Measurements from ENCODE around the gene OR2T1. TPM values are rescaled to one million over a fixed set of nuclear protein-coding genes. Genes with fewer than 3 reads are reported as not detected.

The OR2T1 gene, protein sequence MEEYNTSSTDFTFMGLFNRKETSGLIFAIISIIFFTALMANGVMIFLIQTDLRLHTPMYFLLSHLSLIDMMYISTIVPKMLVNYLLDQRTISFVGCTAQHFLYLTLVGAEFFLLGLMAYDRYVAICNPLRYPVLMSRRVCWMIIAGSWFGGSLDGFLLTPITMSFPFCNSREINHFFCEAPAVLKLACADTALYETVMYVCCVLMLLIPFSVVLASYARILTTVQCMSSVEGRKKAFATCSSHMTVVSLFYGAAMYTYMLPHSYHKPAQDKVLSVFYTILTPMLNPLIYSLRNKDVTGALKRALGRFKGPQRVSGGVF
- total RNA-seq (not detected), polyA plus RNA-seq (not detected), total RNA-seq (not detected)

DNA sequence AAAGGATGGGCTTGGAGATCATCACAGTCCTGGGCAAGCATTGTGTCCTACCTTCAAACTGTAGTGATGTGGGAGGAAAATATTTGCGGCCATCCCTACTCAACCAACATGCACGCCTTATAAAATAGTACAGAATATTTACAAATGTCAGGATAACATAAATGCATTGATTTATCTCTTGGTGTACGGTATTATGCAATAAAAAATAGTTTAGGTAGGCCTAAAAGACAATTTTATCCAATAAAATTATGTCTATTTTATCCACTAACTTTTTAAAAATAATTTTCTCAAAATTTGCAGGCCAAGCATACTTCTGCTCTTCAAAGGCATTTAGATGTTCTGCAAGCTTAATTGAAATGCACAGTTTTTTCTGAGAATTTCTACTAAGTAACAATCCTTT is at the start of gene OR2T1:
TSS of gene OR2T1 (plus strand) at position 301 of the 400 bp plus-strand sequence. CDS start 3,100 bp downstream, outside the sequence.
- Histone ChIP-seq H3K27me3 (ENCODE audit: control insufficient read depth in 2 of 2, insufficient read depth in 2 of 2, low read length in 2 of 2) (no peaks in the 10 kb centered on the region), H3K4me1 (ENCODE audit: control insufficient read depth in 2 of 2, insufficient read depth in 2 of 2, low read length in 2 of 2) (no peaks in the 10 kb centered on the region), H3K27ac (ENCODE audit: low read depth, low read length) (no peak within 1 kb of the TSS), H3K9me3 (ENCODE audit: control insufficient read depth in 2 of 3, low read length in 3 of 3) (no peaks in the 10 kb centered on the region), H3K4me3 (ENCODE audit: low read length) (no peak within 1 kb of the TSS), H3K36me3 (ENCODE audit: control insufficient read depth in 2 of 3, insufficient read depth in 3 of 3, low read length in 3 of 3) (no peaks in the 10 kb centered on the region)
- ChIA-PET CTCF (interaction anchor here (0.7 to 1.0 kb wide), 2 partner anchors 67 to 210 kb away, joined by 3 read pairs; no protein-coding TSS in a partner anchor), POLR2A (no interaction called here)
- ATAC-seq: no peak
- DNase-seq: no peak
- Mint-ChIP-seq H3K4me3 (no peak within 1 kb of the TSS), H3K4me1 (peaks cover 0 to 16% (median 4%) of the 10 kb centered on the region in 7 donors), H3K27me3 (no peaks in the 10 kb centered on the region), H3K27ac (peak within 1 kb of the TSS in 1 of 9 donors; percentile 5), H3K9me3 (peaks cover 0 to 7% (median 0%) of the 10 kb centered on the region in 11 donors), H3K36me3 (peaks cover 0 to 2% (median 0%) of the 10 kb centered on the region in 5 donors)
- intact Hi-C loops (cut with micrococcal nuclease): loop anchor here in 1 of 2 donors (10.0 kb wide), 2 partner anchors 182 to 468 kb away; no protein-coding TSS in a partner anchor

DNA sequence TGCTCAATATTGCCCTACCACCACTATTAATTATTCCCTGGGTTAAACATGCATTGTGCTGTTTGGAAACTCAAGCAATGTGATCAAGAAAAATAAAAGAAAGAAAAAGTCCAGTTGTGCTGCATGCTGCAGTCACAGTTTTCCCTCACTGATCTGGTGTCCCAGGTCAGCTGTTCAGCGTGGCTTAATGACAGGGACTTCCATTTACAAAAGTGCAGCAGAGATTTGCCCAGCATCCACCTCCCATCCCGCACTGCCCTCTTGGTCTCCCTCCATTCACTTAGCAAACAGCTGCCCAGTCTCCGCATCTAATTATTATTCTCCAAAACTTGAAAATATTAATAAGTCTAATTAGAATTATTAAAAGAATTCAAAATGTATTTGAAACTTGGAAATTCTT is 43.4 kb upstream of the OR2T1 start:
- no peak for ATAC-seq
- Mint-ChIP-seq H3K9me3 (peaks cover 0 to 4% (median 0%) of the 10 kb centered on the region in 11 donors), H3K27ac (no peak overlapping the region), H3K4me3 (no peak overlapping the region), H3K4me1 (no peaks in the 10 kb centered on the region), H3K36me3 (peaks cover 0 to 3% (median 0%) of the 10 kb centered on the region in 5 donors), H3K27me3 (peaks cover 0 to 26% (median 10%) of the 10 kb centered on the region in 5 donors)
- Histone ChIP-seq H3K36me3 (ENCODE audit: control insufficient read depth in 2 of 3, insufficient read depth in 3 of 3, low read length in 3 of 3) (no peaks in the 10 kb centered on the region), H3K27ac (ENCODE audit: low read depth, low read length) (no peak overlapping the region), H3K4me1 (ENCODE audit: control insufficient read depth in 2 of 2, insufficient read depth in 2 of 2, low read length in 2 of 2) (no peaks in the 10 kb centered on the region), H3K9me3 (ENCODE audit: control insufficient read depth in 2 of 3, low read length in 3 of 3) (no peaks in the 10 kb centered on the region), H3K27me3 (ENCODE audit: control insufficient read depth in 2 of 2, insufficient read depth in 2 of 2, low read length in 2 of 2) (no peaks in the 10 kb centered on the region), H3K4me3 (ENCODE audit: low read length) (no peak overlapping the region)
- DNase-seq: no peak
- intact Hi-C loops (cut with micrococcal nuclease): no loop called here
- POLR2A ChIA-PET: no interaction called here
- CTCF ChIA-PET: no interaction called here

DNA sequence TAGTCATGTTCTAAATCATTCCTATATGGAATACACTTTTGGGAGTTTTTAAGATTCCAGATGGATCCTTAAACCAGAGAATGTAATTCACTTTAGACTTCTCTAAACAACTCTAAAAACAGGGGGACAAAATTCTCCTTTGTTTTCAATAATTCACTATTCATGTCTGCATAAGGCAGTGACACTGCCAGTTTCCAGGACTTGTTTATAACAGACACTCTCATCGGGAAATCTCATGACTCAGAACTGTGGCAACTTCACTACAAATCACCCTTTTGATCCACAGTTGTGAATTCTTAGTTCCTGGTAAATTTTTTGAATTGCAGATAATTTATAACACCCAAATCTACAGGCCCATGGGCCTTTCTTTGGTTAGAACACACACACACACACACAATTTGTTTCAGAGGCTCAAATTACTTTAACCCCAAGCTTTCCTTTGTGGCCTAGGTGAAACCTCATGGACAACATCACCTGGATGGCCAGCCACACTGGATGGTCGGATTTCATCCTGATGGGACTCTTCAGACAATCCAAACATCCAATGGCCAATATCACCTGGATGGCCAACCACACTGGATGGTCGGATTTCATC is 41.6 kb upstream of the OR2T1 start, which contains the start of gene OR2T4:
TSS of gene OR2T4 (plus strand) at position 545 of the 595 bp plus-strand sequence. CDS start at position 545, 0 bp downstream.
- Mint-ChIP-seq H3K36me3 (peaks cover 0 to 3% (median 0%) of the 10 kb centered on the region in 5 donors), H3K27ac (no peak within 1 kb of the TSS), H3K9me3 (peaks cover 0 to 7% (median 0%) of the 10 kb centered on the region in 11 donors), H3K27me3 (peaks cover 0 to 32% (median 14%) of the 10 kb centered on the region in 5 donors), H3K4me1 (no peaks in the 10 kb centered on the region), H3K4me3 (no peak within 1 kb of the TSS)
- CTCF ChIA-PET: no interaction called here
- no peaks in the 10 kb centered on the region for H3K9me3 ChIP-seq (ENCODE audit: control insufficient read depth in 2 of 3, low read length in 3 of 3)
- POLR2A ChIA-PET: no interaction called here
- no peaks in the 10 kb centered on the region for H3K36me3 ChIP-seq (ENCODE audit: control insufficient read depth in 2 of 3, insufficient read depth in 3 of 3, low read length in 3 of 3)
- no peaks in the 10 kb centered on the region for H3K4me1 ChIP-seq (ENCODE audit: control insufficient read depth in 2 of 2, insufficient read depth in 2 of 2, low read length in 2 of 2)
- no peaks in the 10 kb centered on the region for H3K27me3 ChIP-seq (ENCODE audit: control insufficient read depth in 2 of 2, insufficient read depth in 2 of 2, low read length in 2 of 2)
- intact Hi-C loops (cut with micrococcal nuclease): no loop called here
- H3K27ac ChIP-seq (ENCODE audit: low read depth, low read length): no peak within 1 kb of the TSS
- ATAC-seq: no peak
- no peak within 1 kb of the TSS for H3K4me3 ChIP-seq (ENCODE audit: low read length)
- no peak for DNase-seq

DNA sequence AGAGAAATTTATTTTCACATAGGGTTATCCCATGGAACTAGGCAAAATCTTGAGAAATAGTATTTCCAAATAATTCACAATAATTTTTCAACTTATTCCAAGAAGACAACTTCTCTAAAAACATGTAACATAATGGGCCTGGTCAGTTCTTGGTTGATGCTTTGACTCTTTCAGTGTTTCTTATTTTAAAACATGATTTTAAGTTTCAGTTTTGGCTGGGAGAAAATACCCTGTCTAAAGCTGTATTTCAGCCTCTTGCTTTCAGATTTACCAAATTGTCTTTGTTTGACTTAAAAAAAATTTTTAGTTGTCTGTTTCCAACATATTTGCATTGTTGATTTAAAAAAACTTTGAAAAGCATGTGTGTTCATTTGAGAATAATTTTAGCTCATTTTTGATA is 36.2 kb upstream of the OR2T1 start:
- DNase-seq (no peak), ATAC-seq (no peak)
- Histone ChIP-seq H3K27ac (ENCODE audit: low read depth, low read length) (no peak overlapping the region), H3K4me1 (ENCODE audit: control insufficient read depth in 2 of 2, insufficient read depth in 2 of 2, low read length in 2 of 2) (no peaks in the 10 kb centered on the region), H3K27me3 (ENCODE audit: control insufficient read depth in 2 of 2, insufficient read depth in 2 of 2, low read length in 2 of 2) (no peaks in the 10 kb centered on the region), H3K4me3 (ENCODE audit: low read length) (no peak overlapping the region), H3K36me3 (ENCODE audit: control insufficient read depth in 2 of 3, insufficient read depth in 3 of 3, low read length in 3 of 3) (no peaks in the 10 kb centered on the region), H3K9me3 (ENCODE audit: control insufficient read depth in 2 of 3, low read length in 3 of 3) (no peaks in the 10 kb centered on the region)
- CTCF ChIA-PET: no interaction called here
- Mint-ChIP-seq H3K4me1 (no peaks in the 10 kb centered on the region), H3K36me3 (peaks cover 0 to 3% (median 0%) of the 10 kb centered on the region in 5 donors), H3K4me3 (no peak overlapping the region), H3K27me3 (peaks cover 0 to 32% (median 14%) of the 10 kb centered on the region in 5 donors), H3K27ac (no peak overlapping the region), H3K9me3 (peaks cover 0 to 7% (median 0%) of the 10 kb centered on the region in 11 donors)
- intact Hi-C loops (cut with micrococcal nuclease): no loop called here
- POLR2A ChIA-PET: no interaction called here

DNA sequence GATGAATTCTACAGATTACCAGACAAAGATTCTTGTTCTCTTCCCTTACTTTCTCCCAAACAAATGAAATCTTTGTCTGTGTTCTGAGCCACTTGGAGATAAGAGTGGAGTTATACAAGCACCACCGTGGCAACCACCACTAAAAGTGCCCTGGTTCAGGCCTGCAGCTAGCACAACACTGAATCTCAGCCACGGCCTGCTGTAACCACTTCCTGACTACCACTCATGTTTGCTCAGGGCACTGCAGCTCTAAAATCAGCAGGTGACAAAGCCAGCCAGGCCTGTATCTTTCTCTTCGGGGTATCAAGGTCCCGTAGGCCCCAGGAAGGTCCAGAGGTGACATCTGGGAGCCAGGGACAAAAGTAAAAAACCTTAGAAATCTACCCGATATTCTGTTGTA is 30.5 kb upstream of the OR2T1 start:
- peaks cover 0 to 1% (median 0%) of the 10 kb centered on the region in 11 donors for H3K9me3 Mint-ChIP-seq
- ChIA-PET CTCF (interaction anchor here (0.6 kb wide), 1 partner anchor 32 kb away, joined by 3 read pairs; no protein-coding TSS in a partner anchor), POLR2A (interaction anchor here (0.7 kb wide), 1 partner anchor 110 kb away, joined by 4 read pairs; no protein-coding TSS in a partner anchor)
- H3K4me3 Mint-ChIP-seq: peak overlapping the region in 2 of 10 donors; percentile 1 to 17
- H3K27me3 Mint-ChIP-seq: peaks cover 0 to 4% (median 0%) of the 10 kb centered on the region in 5 donors
- intact Hi-C loops (cut with micrococcal nuclease): no loop called here
- DNase-seq (peak in 6 of 9 donors; percentile 1 to 31 (median 20)), ATAC-seq (no peak)
- H3K36me3 ChIP-seq (ENCODE audit: control insufficient read depth in 2 of 3, insufficient read depth in 3 of 3, low read length in 3 of 3): no peaks in the 10 kb centered on the region
- H3K4me3 ChIP-seq (ENCODE audit: low read length): no peak overlapping the region
- no peaks in the 10 kb centered on the region for H3K9me3 ChIP-seq (ENCODE audit: control insufficient read depth in 2 of 3, low read length in 3 of 3)
- no peaks in the 10 kb centered on the region for H3K36me3 Mint-ChIP-seq
- H3K4me1 ChIP-seq (ENCODE audit: control insufficient read depth in 2 of 2, insufficient read depth in 2 of 2, low read length in 2 of 2): peaks cover 0 to 8% of the 10 kb centered on the region in 2 donors
- H3K4me1 Mint-ChIP-seq: peaks cover 0 to 13% (median 11%) of the 10 kb centered on the region in 7 donors
- peak overlapping the region in 7 of 9 donors; percentile 9 to 85 (median 35) for H3K27ac Mint-ChIP-seq
- H3K27me3 ChIP-seq (ENCODE audit: control insufficient read depth in 2 of 2, insufficient read depth in 2 of 2, low read length in 2 of 2): no peaks in the 10 kb centered on the region
- H3K27ac ChIP-seq (ENCODE audit: low read depth, low read length): no peak overlapping the region

DNA sequence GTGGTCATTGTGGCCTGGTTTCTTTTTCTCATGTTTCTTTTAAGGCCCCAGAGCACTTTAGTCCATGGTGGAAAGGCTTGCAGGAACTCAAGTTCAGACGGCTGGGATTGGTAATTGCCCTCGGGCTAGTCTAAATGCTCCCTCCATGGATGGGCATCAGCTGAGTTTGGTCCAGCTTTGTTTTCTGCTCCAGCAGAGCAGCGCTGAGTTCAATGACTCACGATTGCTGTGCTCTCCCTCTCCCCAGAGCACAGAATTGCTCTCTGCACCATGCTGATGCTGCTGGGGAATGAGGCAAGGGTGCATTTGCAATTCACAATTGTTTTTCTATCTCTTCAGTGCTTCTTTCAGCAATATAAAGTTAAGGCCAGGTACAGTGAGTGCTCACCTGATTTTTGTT is 29.1 kb upstream of the OR2T1 start:
- peaks cover 0 to 13% (median 11%) of the 10 kb centered on the region in 7 donors for H3K4me1 Mint-ChIP-seq
- Histone ChIP-seq H3K9me3 (ENCODE audit: control insufficient read depth in 2 of 3, low read length in 3 of 3) (no peaks in the 10 kb centered on the region), H3K27me3 (ENCODE audit: control insufficient read depth in 2 of 2, insufficient read depth in 2 of 2, low read length in 2 of 2) (no peaks in the 10 kb centered on the region), H3K27ac (ENCODE audit: low read depth, low read length) (no peak overlapping the region), H3K36me3 (ENCODE audit: control insufficient read depth in 2 of 3, insufficient read depth in 3 of 3, low read length in 3 of 3) (no peaks in the 10 kb centered on the region), H3K4me3 (ENCODE audit: low read length) (no peak overlapping the region), H3K4me1 (ENCODE audit: control insufficient read depth in 2 of 2, insufficient read depth in 2 of 2, low read length in 2 of 2) (peaks cover 0 to 8% of the 10 kb centered on the region in 2 donors)
- ChIA-PET POLR2A (no interaction called here), CTCF (no interaction called here)
- H3K27ac Mint-ChIP-seq: peak overlapping the region in 2 of 9 donors; percentile 22 to 29
- DNase-seq (no peak), ATAC-seq (no peak)
- intact Hi-C loops (cut with micrococcal nuclease): no loop called here
- H3K36me3 Mint-ChIP-seq: no peaks in the 10 kb centered on the region
- H3K9me3 Mint-ChIP-seq: peaks cover 0 to 1% (median 0%) of the 10 kb centered on the region in 11 donors
- no peak overlapping the region for H3K4me3 Mint-ChIP-seq
- H3K27me3 Mint-ChIP-seq: peaks cover 0 to 4% (median 0%) of the 10 kb centered on the region in 5 donors
